ENCODE results near the gene CRTAC1.

Gene CRTAC1

DNA sequence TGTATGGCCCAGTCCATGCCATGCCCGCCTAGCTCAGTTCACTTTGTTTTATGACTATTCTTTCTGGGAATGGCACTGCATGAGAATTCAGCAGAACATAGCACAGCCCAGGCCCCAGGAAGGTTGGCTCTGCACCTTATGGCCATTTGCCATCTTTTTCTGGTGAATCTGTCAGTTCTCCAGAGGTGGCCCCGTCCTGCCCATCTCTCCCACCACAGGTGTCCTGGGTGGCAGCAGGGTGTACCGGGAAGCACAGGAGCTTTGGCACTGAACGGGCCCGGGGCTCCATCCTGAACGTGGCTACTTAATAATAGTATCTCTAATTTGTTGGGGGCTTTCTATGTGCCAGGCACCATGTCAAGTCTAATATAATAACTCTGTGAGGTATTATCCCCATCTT lies 156.1 kb downstream of the CRTAC1 start:
- Histone ChIP-seq H3K4me3 (replicated peaks; ENCODE audit: insufficient read depth, low read length) (no peak overlapping the region), H3K27ac (replicated peaks) (no peak overlapping the region), H3K27me3 (ENCODE audit: insufficient read depth, poor library complexity, severe bottlenecking) (peaks cover 5% of the 10 kb centered on the region)
- TF ChIP-seq, protein P1, sequence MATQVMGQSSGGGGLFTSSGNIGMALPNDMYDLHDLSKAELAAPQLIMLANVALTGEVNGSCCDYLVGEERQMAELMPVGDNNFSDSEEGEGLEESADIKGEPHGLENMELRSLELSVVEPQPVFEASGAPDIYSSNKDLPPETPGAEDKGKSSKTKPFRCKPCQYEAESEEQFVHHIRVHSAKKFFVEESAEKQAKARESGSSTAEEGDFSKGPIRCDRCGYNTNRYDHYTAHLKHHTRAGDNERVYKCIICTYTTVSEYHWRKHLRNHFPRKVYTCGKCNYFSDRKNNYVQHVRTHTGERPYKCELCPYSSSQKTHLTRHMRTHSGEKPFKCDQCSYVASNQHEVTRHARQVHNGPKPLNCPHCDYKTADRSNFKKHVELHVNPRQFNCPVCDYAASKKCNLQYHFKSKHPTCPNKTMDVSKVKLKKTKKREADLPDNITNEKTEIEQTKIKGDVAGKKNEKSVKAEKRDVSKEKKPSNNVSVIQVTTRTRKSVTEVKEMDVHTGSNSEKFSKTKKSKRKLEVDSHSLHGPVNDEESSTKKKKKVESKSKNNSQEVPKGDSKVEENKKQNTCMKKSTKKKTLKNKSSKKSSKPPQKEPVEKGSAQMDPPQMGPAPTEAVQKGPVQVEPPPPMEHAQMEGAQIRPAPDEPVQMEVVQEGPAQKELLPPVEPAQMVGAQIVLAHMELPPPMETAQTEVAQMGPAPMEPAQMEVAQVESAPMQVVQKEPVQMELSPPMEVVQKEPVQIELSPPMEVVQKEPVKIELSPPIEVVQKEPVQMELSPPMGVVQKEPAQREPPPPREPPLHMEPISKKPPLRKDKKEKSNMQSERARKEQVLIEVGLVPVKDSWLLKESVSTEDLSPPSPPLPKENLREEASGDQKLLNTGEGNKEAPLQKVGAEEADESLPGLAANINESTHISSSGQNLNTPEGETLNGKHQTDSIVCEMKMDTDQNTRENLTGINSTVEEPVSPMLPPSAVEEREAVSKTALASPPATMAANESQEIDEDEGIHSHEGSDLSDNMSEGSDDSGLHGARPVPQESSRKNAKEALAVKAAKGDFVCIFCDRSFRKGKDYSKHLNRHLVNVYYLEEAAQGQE (IDR thresholded peaks at IDR 0.05; ENCODE audit: insufficient replicate concordance, low read depth): no peak
- TF ChIP-seq POLR2AphosphoS5 (IDR thresholded peaks at IDR 0.05; ENCODE audit: low read depth): no peak
- TF ChIP-seq GABPA (IDR thresholded peaks at IDR 0.05; ENCODE audit: low read depth): no peak
- TF ChIP-seq, protein P2, sequence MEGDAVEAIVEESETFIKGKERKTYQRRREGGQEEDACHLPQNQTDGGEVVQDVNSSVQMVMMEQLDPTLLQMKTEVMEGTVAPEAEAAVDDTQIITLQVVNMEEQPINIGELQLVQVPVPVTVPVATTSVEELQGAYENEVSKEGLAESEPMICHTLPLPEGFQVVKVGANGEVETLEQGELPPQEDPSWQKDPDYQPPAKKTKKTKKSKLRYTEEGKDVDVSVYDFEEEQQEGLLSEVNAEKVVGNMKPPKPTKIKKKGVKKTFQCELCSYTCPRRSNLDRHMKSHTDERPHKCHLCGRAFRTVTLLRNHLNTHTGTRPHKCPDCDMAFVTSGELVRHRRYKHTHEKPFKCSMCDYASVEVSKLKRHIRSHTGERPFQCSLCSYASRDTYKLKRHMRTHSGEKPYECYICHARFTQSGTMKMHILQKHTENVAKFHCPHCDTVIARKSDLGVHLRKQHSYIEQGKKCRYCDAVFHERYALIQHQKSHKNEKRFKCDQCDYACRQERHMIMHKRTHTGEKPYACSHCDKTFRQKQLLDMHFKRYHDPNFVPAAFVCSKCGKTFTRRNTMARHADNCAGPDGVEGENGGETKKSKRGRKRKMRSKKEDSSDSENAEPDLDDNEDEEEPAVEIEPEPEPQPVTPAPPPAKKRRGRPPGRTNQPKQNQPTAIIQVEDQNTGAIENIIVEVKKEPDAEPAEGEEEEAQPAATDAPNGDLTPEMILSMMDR (IDR thresholded peaks at IDR 0.05; ENCODE audit: insufficient read depth, low read length): no peak
- TF ChIP-seq SPI1 (IDR thresholded peaks at IDR 0.05; ENCODE audit: borderline replicate concordance, low read depth): no peak
- no peak for DNase-seq (ENCODE audit: low read depth in 1 of 2, low spot score in 1 of 2)

DNA sequence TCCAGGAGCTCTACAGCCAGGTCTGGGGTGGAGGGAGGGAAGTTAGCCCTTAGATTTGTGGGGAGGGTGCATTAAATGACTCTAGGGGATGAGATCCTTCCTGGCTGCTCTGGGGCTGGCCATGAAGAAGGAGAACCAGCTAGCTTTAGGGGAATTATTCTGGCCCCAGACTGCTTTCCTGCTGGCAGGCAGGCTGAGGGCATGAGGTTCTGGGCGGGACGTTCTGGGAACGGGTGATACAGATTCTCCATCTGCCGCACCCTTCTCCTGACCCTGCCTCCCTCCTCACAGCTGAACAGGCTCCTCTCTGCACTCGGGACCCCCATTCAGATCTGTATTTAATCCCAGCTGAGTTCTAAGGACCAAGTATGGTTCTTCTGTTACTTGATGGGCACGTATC lies 156.9 kb downstream of the CRTAC1 start:
- Histone ChIP-seq H3K4me3 (replicated peaks; ENCODE audit: insufficient read depth, low read length) (no peak overlapping the region), H3K27me3 (ENCODE audit: insufficient read depth, poor library complexity, severe bottlenecking) (peaks cover 5% of the 10 kb centered on the region), H3K27ac (replicated peaks) (no peak overlapping the region)
- TF ChIP-seq POLR2AphosphoS5 (IDR thresholded peaks at IDR 0.05; ENCODE audit: low read depth) (no peak), GABPA (IDR thresholded peaks at IDR 0.05; ENCODE audit: low read depth) (no peak), SPI1 (IDR thresholded peaks at IDR 0.05; ENCODE audit: borderline replicate concordance, low read depth) (no peak)
- TF ChIP-seq, protein P1 (IDR thresholded peaks at IDR 0.05; ENCODE audit: insufficient replicate concordance, low read depth): no peak
- TF ChIP-seq, protein P2 (IDR thresholded peaks at IDR 0.05; ENCODE audit: insufficient read depth, low read length): no peak
- no peak for DNase-seq (ENCODE audit: low read depth in 1 of 2, low spot score in 1 of 2)

DNA sequence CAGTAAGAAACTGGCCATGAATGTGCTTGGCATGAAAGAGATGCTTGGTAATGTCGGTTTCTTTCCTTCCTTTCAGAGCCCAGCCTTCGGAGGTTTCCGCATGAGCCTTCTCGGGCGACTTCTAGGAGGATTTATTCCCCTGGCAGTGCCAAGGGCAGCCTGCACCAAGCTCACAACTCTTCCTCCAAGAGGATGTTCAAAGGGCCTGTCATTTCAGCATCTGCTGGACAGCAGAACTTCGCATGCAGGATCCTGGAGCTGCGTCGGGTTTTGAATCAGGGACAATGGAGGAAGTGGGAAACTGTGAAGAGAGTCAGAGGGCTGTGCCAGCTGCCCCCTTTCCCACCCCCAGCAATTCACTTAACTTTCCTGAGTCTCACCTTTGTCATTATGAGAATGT lies 159.4 kb downstream of the CRTAC1 start:
- H3K27ac ChIP-seq (replicated peaks): no peak overlapping the region
- H3K4me3 ChIP-seq (replicated peaks; ENCODE audit: insufficient read depth, low read length): no peak overlapping the region
- TF ChIP-seq, protein P1 (IDR thresholded peaks at IDR 0.05; ENCODE audit: insufficient replicate concordance, low read depth): no peak
- TF ChIP-seq SPI1 (IDR thresholded peaks at IDR 0.05; ENCODE audit: borderline replicate concordance, low read depth) (no peak), POLR2AphosphoS5 (IDR thresholded peaks at IDR 0.05; ENCODE audit: low read depth) (no peak), GABPA (IDR thresholded peaks at IDR 0.05; ENCODE audit: low read depth) (no peak)
- TF ChIP-seq, protein P2 (IDR thresholded peaks at IDR 0.05; ENCODE audit: insufficient read depth, low read length): no peak
- DNase-seq (ENCODE audit: low read depth in 1 of 2, low spot score in 1 of 2): no peak
- peaks cover 5% of the 10 kb centered on the region for H3K27me3 ChIP-seq (ENCODE audit: insufficient read depth, poor library complexity, severe bottlenecking)

Measured in HL-60 (cell line).